Upper lobe of right lung (tissue), 1 donor: ENCODE data around the gene ADAMTS6. TPM values are rescaled to one million over a fixed set of nuclear protein-coding genes. Genes with fewer than 3 reads are reported as not detected.

Source experiments
- ATAC-seq: fragments of 200-7000 bp; cut with Tn5 transposase; one replicate; pipeline ENCODE4 v1.9.1; 2020; ENCODE audit warnings: mild to moderate bottlenecking, moderate library complexity
- DNase-seq: peaks from one replicate; pipeline ENCODE4 v3.0.0-alpha.2; 2020
- H3K27ac ChIP-seq: fragments of 200-600 bp; one replicate; pipeline ENCODE4 v1.8.0; 2022
- H3K27me3 ChIP-seq: fragments of 200-600 bp; one replicate; pipeline ENCODE4 v1.8.0; 2022; ENCODE audit warnings: mild to moderate bottlenecking
- H3K36me3 ChIP-seq: fragments of 200-600 bp; one replicate; pipeline ENCODE4 v1.8.0; 2022
- H3K4me1 ChIP-seq: fragments of 200-600 bp; one replicate; pipeline ENCODE4 v1.8.0; 2022
- H3K4me3 ChIP-seq: fragments of 200-600 bp; one replicate; pipeline ENCODE4 v1.8.0; 2022; ENCODE audit warnings: mild to moderate bottlenecking
- H3K9me3 ChIP-seq: fragments of 200-600 bp; one replicate; pipeline ENCODE4 v1.8.0; 2022
- CTCF ChIP-seq: fragments of 200-600 bp; IDR thresholded peaks from one replicate; pipeline ENCODE4 v1.8.0; 2022; ENCODE audit warnings: antibody characterized with exemption
- intact Hi-C: fragments of 100-400 bp; cut with DNase I; formaldehyde crosslinking; loops from one replicate; pipeline ENCODE4 v1.11.0; 2022
- total RNA-seq: library from RNA; stranded (reverse); fragmentation: NEBNext Ultra II Directional; extraction: Animal tissue kit (Norgen Biotek cat#: 25700); gene quantifications from one replicate; pipeline ENCODE4 v1.2.1, GENCODE V29; 2021
- donor health status: DM: no; HTN: yes; CAD: no; lungs with severe emphysema.

Gene ADAMTS6
- total RNA-seq, 1 donor from 2014 or later: 2.3 TPM

- H3K27me3 ChIP-seq: no peaks in the 10 kb centered on the region
- peaks cover 15% of the 10 kb centered on the region for H3K4me1 ChIP-seq
- peak; percentile 81 for ATAC-seq
- no peaks in the 10 kb centered on the region for H3K9me3 ChIP-seq
- peak; percentile 71 for TF ChIP-seq CTCF
- H3K4me3 ChIP-seq: peak overlapping the region; percentile 73
- no peak for DNase-seq
- H3K27ac ChIP-seq: peak overlapping the region; percentile 58
- H3K36me3 ChIP-seq: no peaks in the 10 kb centered on the region
- intact Hi-C loops: loop anchor here (10.0 kb wide), 1 partner anchor 669 kb away; no protein-coding TSS in a partner anchor
These were observed 2.0 kb upstream of the ADAMTS6 start for GRCh38 chr5:65483546-65484346.

GRCh38 chr5:65482736-65483545, 1.2 kb upstream of the ADAMTS6 start:
- Histone ChIP-seq H3K36me3 (no peaks in the 10 kb centered on the region), H3K4me1 (peaks cover 15% of the 10 kb centered on the region), H3K27ac (peak overlapping the region; percentile 58), H3K27me3 (no peaks in the 10 kb centered on the region), H3K4me3 (peak overlapping the region; percentile 73), H3K9me3 (no peaks in the 10 kb centered on the region)
- no peak for TF ChIP-seq CTCF
- DNase-seq (no peak), ATAC-seq (peak; percentile 62)
- intact Hi-C loops: loop anchor here (10.0 kb wide), 1 partner anchor 668 kb away; no protein-coding TSS in a partner anchor

GRCh38 chr5:65482296-65482735, 596 bp upstream of the ADAMTS6 start:
- Histone ChIP-seq H3K27ac (peak overlapping the region; percentile 58), H3K4me3 (peak overlapping the region; percentile 73), H3K9me3 (no peaks in the 10 kb centered on the region), H3K27me3 (no peaks in the 10 kb centered on the region), H3K4me1 (peaks cover 15% of the 10 kb centered on the region), H3K36me3 (no peaks in the 10 kb centered on the region)
- DNase-seq: no peak
- no peak for ATAC-seq
- intact Hi-C loops: loop anchor here (10.0 kb wide), 1 partner anchor 668 kb away; no protein-coding TSS in a partner anchor
- no peak for TF ChIP-seq CTCF

GRCh38 chr5:65481171-65481581, 544 bp downstream of the ADAMTS6 start:
- ATAC-seq: no peak
- Histone ChIP-seq H3K27ac (peak overlapping the region; percentile 58), H3K27me3 (no peaks in the 10 kb centered on the region), H3K4me3 (peak overlapping the region; percentile 73), H3K36me3 (no peaks in the 10 kb centered on the region), H3K9me3 (no peaks in the 10 kb centered on the region), H3K4me1 (peaks cover 15% of the 10 kb centered on the region)
- TF ChIP-seq CTCF: no peak
- intact Hi-C loops: loop anchor here (10.0 kb wide), 1 partner anchor 666 kb away; no protein-coding TSS in a partner anchor
- DNase-seq: no peak

GRCh38 chr5:65480306-65480865, 1.3 kb downstream of the ADAMTS6 start:
- H3K27ac ChIP-seq: peak overlapping the region; percentile 39
- H3K9me3 ChIP-seq: no peaks in the 10 kb centered on the region
- peaks cover 15% of the 10 kb centered on the region for H3K4me1 ChIP-seq
- no peaks in the 10 kb centered on the region for H3K27me3 ChIP-seq
- H3K4me3 ChIP-seq: peak overlapping the region; percentile 73
- intact Hi-C loops: loop anchor here (10.0 kb wide), 1 partner anchor 666 kb away; no protein-coding TSS in a partner anchor
- H3K36me3 ChIP-seq: no peaks in the 10 kb centered on the region
- DNase-seq (peak; percentile 76), ATAC-seq (peak; percentile 29)
- no peak for TF ChIP-seq CTCF
